ENCODE results near the gene HAGH. TPM values are rescaled to one million over a fixed set of nuclear protein-coding genes. Genes with fewer than 3 reads are reported as not detected.

The HAGH gene
- total and polyA plus RNA-seq, 9 of the 15 experiments (the other 6 are each of a cell fraction or from before 2014, with no cell fraction given) = 0.46 to 35.1 (median 16.8) TPM

DNA sequence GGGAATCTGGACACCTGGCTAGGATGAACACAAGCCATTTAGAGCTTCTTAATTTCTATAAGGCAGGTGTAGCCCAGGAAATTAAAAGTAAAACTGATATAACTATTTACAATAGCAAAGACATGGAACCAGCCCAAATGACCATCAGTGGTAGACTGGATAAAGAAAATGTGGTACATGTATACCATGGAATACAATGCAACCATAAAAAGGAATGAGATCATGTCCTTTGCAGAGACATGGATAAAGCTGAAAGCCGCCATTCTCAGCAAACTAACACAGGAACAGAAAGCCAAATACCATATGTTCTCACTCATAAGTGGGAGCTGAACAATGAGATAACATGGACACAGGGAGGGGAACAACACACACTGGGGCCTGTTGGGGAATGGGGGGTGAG, 19.8 kb upstream of the HAGH start:
- H4K20me1 ChIP-seq (replicated peaks; ENCODE audit: control insufficient read depth, insufficient read depth, low read length) = no peaks in the 10 kb centered on the region
- H2AFZ ChIP-seq (ENCODE audit: low read depth, low read length) = no peak overlapping the region
- H3K4me3 ChIP-seq = no peak overlapping the region
- ATAC-seq = no peak
- intact Hi-C loops (cut with micrococcal nuclease) (no loop called here), in situ Hi-C loops (cut with MboI) (no loop called here)
- TF ChIP-seq, protein P1, sequence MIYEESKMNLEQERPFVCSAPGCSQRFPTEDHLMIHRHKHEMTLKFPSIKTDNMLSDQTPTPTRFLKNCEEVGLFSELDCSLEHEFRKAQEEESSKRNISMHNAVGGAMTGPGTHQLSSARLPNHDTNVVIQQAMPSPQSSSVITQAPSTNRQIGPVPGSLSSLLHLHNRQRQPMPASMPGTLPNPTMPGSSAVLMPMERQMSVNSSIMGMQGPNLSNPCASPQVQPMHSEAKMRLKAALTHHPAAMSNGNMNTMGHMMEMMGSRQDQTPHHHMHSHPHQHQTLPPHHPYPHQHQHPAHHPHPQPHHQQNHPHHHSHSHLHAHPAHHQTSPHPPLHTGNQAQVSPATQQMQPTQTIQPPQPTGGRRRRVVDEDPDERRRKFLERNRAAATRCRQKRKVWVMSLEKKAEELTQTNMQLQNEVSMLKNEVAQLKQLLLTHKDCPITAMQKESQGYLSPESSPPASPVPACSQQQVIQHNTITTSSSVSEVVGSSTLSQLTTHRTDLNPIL (CRISPR knock-in tag; IDR thresholded peaks at IDR 0.05) = no peak
- TF ChIP-seq PML (IDR thresholded peaks at IDR 0.05; ENCODE audit: low read length) = no peak
- no peak for TF ChIP-seq HMG20B (CRISPR knock-in tag; IDR thresholded peaks at IDR 0.05)
- TF ChIP-seq ZNF695 (CRISPR knock-in tag; IDR thresholded peaks at IDR 0.05) = no peak
- H3K4me2 ChIP-seq (ENCODE audit: insufficient read depth, low read length) = no peak overlapping the region
- ChIA-PET POLR2A (interaction anchor here (1.1 to 1.7 kb wide), 3 partner anchors 9 to 19 kb away, joined by 3 to 5 read pairs (median 3); partner anchors contain the start of gene FAHD1), CTCF (ENCODE audit: low intra/inter-chr PET ratio) (no interaction called here)
- no peak for DNase-seq (ENCODE audit: extremely low read depth in 1 of 4, low spot score in 3 of 4)
- no peaks in the 10 kb centered on the region for H3K79me2 ChIP-seq (ENCODE audit: control insufficient read depth, insufficient read depth, low read length)
- no peaks in the 10 kb centered on the region for H3K9me3 ChIP-seq (replicated peaks; ENCODE audit: control insufficient read depth, insufficient read depth, low read depth, low read length)
- no TSS peak for BruUV-seq (replicated peaks)
- H3K36me3 ChIP-seq (ENCODE audit: control insufficient read depth, insufficient read depth, low read length) = peaks cover 51% of the 10 kb centered on the region; the same call in 2 of the 3 replicates
- WGBS (ENCODE audit: insufficient coverage, low coverage, missing lambda C conversion rate) = 75% methylated on average over 1 of the region's 1 CpG
- H3K27ac ChIP-seq (ENCODE audit: extremely low read depth, low read depth, low read length) = no peak overlapping the region
- peaks cover 4% of the 10 kb centered on the region for H3K9me1 ChIP-seq (ENCODE audit: control insufficient read depth, insufficient read depth, low read length)
- no peak overlapping the region for H3K9ac ChIP-seq (ENCODE audit: insufficient read depth in 1 of 2, low read depth in 2 of 2, low read length in 2 of 2)
- no peak for FAIRE-seq
- no peaks in the 10 kb centered on the region; a peak in 1 of 5 replicates for H3K4me1 ChIP-seq (replicated peaks in 1 of 2; ENCODE audit: control insufficient read depth in 2 of 2, insufficient read depth in 2 of 2, low read length in 2 of 2)
- no peaks in the 10 kb centered on the region for H3K27me3 ChIP-seq (ENCODE audit: control insufficient read depth in 2 of 2, insufficient read depth in 2 of 2, low read length in 2 of 2)

DNA sequence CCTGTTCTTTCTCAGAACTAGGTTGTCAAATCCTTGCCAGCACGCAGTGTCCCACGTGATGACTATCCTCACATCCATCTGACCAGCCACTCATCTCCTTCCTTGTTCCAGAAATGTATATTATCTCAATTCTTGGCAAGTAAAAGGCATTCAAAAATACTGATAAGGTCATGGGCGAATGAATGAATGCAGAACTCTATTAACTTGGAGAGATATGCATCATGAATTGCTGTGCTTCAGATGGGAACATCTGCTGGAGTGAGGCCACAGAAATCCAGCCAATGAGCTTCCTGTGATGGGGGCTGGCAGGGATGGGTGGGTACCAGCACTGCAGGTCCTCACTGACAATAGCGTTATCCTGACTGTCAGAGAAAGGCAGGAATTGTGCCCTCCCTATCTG, 19.4 kb upstream of the HAGH start:
- Histone ChIP-seq H2AFZ (ENCODE audit: low read depth, low read length) (no peak overlapping the region), H3K4me3 (no peak overlapping the region), H3K27me3 (ENCODE audit: control insufficient read depth in 2 of 2, insufficient read depth in 2 of 2, low read length in 2 of 2) (no peaks in the 10 kb centered on the region), H3K9ac (ENCODE audit: insufficient read depth in 1 of 2, low read depth in 2 of 2, low read length in 2 of 2) (no peak overlapping the region), H3K9me1 (ENCODE audit: control insufficient read depth, insufficient read depth, low read length) (peaks cover under 1% of the 10 kb centered on the region), H4K20me1 (replicated peaks; ENCODE audit: control insufficient read depth, insufficient read depth, low read length) (no peaks in the 10 kb centered on the region), H3K4me2 (ENCODE audit: insufficient read depth, low read length) (no peak overlapping the region), H3K27ac (ENCODE audit: extremely low read depth, low read depth, low read length) (no peak overlapping the region), H3K79me2 (ENCODE audit: control insufficient read depth, insufficient read depth, low read length) (no peaks in the 10 kb centered on the region), H3K4me1 (replicated peaks in 1 of 2; ENCODE audit: control insufficient read depth in 2 of 2, insufficient read depth in 2 of 2, low read length in 2 of 2) (no peaks in the 10 kb centered on the region; a peak in 1 of 5 replicates), H3K36me3 (ENCODE audit: control insufficient read depth, insufficient read depth, low read length) (peaks cover 50% of the 10 kb centered on the region; the same call in 2 of the 3 replicates), H3K9me3 (replicated peaks; ENCODE audit: control insufficient read depth, insufficient read depth, low read depth, low read length) (no peaks in the 10 kb centered on the region)
- intact Hi-C loops (cut with micrococcal nuclease) = no loop called here
- WGBS (ENCODE audit: insufficient coverage, low coverage, missing lambda C conversion rate) = 84% methylated on average over 4 of the region's 4 CpGs
- FAIRE-seq (no peak), ATAC-seq (no peak), DNase-seq (ENCODE audit: extremely low read depth in 1 of 4, low spot score in 3 of 4) (no peak)
- ChIA-PET POLR2A (interaction anchor here (0.7 to 1.8 kb wide), 4 partner anchors 11 to 91 kb away, joined by 3 to 5 read pairs (median 4); partner anchors contain the start of gene FAHD1), CTCF (ENCODE audit: low intra/inter-chr PET ratio) (no interaction called here)
- in situ Hi-C loops (cut with MboI) = no loop called here
- BruUV-seq (replicated peaks) = no TSS peak
- TF ChIP-seq ZNF41 (CRISPR knock-in tag; conservative IDR thresholded peaks at IDR 0.05) (no peak), XRCC3 (IDR thresholded peaks at IDR 0.05) (no peak), ZNF445 (CRISPR knock-in tag; IDR thresholded peaks at IDR 0.05; ENCODE audit: low read depth) (no peak), ZNF316 (IDR thresholded peaks at IDR 0.05) (no peak), POLR3A (IDR thresholded peaks at IDR 0.05; ENCODE audit: borderline replicate concordance, extremely low read depth, insufficient read depth, insufficient read length) (no peak), FUS (optimal IDR thresholded peaks at IDR 0.05; ENCODE audit: low read depth, low read length) (no peak), MAFG (tag; conservative IDR thresholded peaks at IDR 0.05) (no peak), SP2 (IDR thresholded peaks at IDR 0.05; ENCODE audit: extremely low read depth, low read depth, low read length, poor library complexity, severe bottlenecking) (no peak), CXXC5 (CRISPR knock-in tag; IDR thresholded peaks at IDR 0.05) (no peak), NR3C1 (CRISPR knock-in tag; IDR thresholded peaks at IDR 0.05) (no peak)

All from K562 (cell line).